GM10266 (cell line): ENCODE data around the gene DPEP1.

ENCODE experiments used
- DNase-seq: peaks from one replicate; pipeline ENCODE4 v3.0.0; 2012; ENCODE audit errors: extremely low spot score
- TF ChIP-seq, protein P1 (sequence below): IDR thresholded peaks from 2 replicates; pipeline ENCODE4 v1.5.1; 2012; ENCODE audit warnings: mild to moderate bottlenecking, low read depth; ENCODE audit not compliant: control insufficient read depth, insufficient read depth; ENCODE audit errors: missing control alignments

The DPEP1 gene

DNA sequence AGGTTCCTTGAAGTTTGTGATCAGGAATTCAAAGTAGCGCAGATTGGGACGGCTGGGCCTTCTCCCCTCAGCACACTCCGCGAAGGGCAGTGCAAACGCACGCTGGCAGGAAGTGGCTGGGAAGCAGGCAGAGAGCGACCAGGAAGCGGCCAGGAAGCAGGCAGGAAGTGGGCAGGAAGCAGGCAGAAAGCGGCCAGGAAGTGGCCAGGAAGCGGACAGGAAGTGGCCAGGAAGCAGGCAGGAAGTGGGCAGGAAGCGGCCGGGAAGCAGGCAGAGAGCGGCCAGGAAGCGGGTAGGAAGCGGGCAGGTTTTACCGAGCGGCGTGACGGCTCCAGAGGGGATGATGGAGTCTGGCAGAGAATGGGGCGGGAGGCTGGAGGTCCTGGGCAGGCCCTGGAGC is 3.2 kb downstream of the DPEP1 start:
- TF ChIP-seq, protein P1, sequence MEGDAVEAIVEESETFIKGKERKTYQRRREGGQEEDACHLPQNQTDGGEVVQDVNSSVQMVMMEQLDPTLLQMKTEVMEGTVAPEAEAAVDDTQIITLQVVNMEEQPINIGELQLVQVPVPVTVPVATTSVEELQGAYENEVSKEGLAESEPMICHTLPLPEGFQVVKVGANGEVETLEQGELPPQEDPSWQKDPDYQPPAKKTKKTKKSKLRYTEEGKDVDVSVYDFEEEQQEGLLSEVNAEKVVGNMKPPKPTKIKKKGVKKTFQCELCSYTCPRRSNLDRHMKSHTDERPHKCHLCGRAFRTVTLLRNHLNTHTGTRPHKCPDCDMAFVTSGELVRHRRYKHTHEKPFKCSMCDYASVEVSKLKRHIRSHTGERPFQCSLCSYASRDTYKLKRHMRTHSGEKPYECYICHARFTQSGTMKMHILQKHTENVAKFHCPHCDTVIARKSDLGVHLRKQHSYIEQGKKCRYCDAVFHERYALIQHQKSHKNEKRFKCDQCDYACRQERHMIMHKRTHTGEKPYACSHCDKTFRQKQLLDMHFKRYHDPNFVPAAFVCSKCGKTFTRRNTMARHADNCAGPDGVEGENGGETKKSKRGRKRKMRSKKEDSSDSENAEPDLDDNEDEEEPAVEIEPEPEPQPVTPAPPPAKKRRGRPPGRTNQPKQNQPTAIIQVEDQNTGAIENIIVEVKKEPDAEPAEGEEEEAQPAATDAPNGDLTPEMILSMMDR = no peak
- no peak for DNase-seq

- TF ChIP-seq, protein P1 = no peak
- no peak for DNase-seq
These were observed 3.6 kb downstream of the DPEP1 start for GRCh38 chr16:89617036-89617435.

GRCh38 chr16:89618109-89618998 is 4.9 kb downstream of the DPEP1 start:
- no peak for DNase-seq
- TF ChIP-seq, protein P1 = no peak

GRCh38 chr16:89619840-89620239 is 6.4 kb downstream of the DPEP1 start:
- no peak for DNase-seq
- TF ChIP-seq, protein P1 = no peak

DNA sequence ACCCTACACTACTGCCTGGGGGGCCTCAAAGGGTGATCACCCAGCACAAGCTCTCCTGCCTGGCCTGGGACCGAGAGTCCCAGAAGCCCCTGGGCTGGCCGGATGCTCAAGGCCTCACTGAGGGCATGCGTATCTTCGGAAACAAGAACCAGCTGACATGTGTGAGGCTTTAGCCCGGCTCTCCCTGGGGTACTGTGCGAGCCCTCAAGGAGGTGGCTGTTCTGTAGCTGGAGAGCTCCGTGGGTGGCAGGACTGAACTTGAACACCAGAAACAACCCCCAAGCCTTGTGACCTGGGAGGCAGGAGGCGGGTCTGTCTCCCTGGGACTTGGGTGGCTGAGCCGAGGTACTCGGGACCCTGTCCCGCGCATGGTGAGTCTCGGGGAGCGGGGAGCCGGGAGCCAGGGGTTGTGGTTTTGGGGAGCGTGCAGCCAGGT is 7.0 kb downstream of the DPEP1 start:
- DNase-seq = no peak
- TF ChIP-seq, protein P1 = no peak

- TF ChIP-seq, protein P1 = no peak
- no peak for DNase-seq
These were observed 7.8 kb downstream of the DPEP1 start for GRCh38 chr16:89621136-89621697.

DNA sequence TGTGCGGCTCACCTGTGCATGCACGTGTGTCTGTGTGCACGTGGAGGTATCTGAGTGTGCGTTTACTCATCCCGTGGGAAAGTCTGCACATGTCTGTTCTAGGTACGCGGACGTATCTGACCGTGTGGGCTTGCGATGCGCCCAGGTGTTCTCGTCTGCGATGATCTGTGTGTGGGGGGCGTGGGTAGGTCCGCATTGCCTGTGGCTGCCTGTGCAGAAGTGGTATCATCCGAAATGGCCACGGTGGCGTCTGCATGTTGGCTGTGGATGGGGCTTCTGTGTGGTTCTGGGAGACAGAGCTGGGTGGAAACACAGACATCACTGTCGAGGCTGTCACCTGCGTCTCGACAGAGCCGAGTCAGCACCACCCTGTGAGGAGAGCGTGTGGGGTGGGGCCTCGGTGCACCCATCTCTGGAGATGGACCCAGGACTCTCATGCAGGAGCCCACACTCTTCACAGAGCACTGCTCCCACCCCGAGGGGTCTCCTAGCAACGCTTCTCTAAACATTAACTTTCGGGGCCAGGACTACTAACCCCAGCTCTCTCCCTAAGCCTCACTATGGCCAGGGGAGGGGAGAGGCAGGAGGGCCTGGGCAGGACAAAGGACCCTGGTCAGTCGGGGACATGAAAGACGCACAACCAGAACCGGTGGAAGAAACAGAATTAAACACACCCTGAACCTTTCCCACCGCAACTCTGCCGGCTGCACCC is 8.4 kb downstream of the DPEP1 start:
- TF ChIP-seq, protein P1 = no peak
- DNase-seq = no peak
